ENCODE data around the gene ASB4. TPM values are rescaled to one million over a fixed set of nuclear protein-coding genes. Genes with fewer than 3 reads are reported as not detected.
"Not testable (repeated sequence)": the region's sequence is repeated elsewhere in the genome, so short reads cannot be mapped to it uniquely, and the experiment has no call there.

The ASB4 gene
- polyA plus RNA-seq, 2 of the 4 experiments (the other 2 are of a cell fraction), result 1.4 to 3.1 TPM

DNA sequence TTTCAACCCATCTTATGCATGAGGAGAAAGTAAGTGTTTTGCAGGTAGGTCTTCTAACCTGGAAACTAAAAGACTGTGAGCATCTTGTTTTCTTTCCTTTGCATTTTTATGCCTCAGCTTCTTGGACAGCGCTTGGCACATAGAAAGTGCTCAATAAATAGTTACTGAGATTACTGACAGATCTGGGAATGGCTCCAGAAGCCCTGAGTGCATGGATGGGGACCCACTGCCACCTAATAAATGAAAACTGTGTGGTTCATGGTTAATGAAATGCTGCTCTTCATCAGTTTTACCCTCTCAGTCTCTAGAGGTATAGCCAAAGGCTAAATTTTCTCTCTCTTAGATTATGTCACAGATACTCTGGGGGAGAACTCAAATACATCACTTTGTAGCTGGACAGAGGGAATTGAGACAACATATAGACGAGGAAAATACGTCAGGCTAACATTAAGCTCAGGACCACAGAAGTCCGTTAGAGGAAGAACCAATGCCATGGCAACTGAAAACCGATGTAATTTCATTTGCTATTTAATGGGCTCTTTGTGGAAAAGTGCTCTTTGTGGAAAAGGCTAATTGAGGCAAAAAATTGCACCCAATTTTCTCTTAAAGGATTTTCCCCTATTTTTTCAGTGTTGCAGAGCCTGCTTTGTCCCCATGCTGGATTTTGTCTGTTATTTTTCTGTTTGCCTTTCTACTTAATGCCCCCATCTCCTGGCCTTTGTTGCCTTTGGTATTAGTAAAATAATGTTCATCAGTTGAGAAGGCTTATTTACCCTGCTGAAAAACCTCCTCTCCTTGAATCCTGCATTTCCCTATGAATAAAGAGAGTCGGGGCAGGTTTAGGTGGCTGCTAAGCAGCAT lies 17.8 kb downstream of the ASB4 start (continued):
- TF ChIP-seq, protein P1, sequence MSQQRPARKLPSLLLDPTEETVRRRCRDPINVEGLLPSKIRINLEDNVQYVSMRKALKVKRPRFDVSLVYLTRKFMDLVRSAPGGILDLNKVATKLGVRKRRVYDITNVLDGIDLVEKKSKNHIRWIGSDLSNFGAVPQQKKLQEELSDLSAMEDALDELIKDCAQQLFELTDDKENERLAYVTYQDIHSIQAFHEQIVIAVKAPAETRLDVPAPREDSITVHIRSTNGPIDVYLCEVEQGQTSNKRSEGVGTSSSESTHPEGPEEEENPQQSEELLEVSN (IDR thresholded peaks at IDR 0.05; ENCODE audit: borderline replicate concordance, low read depth), result no peak
- TF ChIP-seq CEBPB (IDR thresholded peaks at IDR 0.05) (no peak), HES2 (IDR thresholded peaks at IDR 0.05) (no peak), MAFK (IDR thresholded peaks at IDR 0.05; ENCODE audit: partially characterized antibody) (no peak), CHD4 (IDR thresholded peaks at IDR 0.05; ENCODE audit: borderline replicate concordance) (no peak), PHF8 (IDR thresholded peaks at IDR 0.05; ENCODE audit: borderline replicate concordance, low read depth) (no peak)

GRCh38 chr7:95504132-95504588 lies 18.4 kb downstream of the ASB4 start:
- H3K4me2 ChIP-seq; POLR2A ChIA-PET; H3K9me3 ChIP-seq; ATAC-seq; H3K4me3 ChIP-seq; DNase-seq (ENCODE audit: low read depth in 1 of 2, low spot score in 1 of 2): not testable (repeated sequence)
- CTCF ChIA-PET, result interaction anchor here (1.2 to 1.6 kb wide), 3 partner anchors 7 to 182 kb away, joined by 4 to 9 read pairs (median 6); no protein-coding TSS in a partner anchor
- WGBS (ENCODE audit: missing lambda C conversion rate), result 93% methylated on average over 7 of the region's 7 CpGs
- peaks cover 50% of the 10 kb centered on the region for H3K4me1 ChIP-seq
- H3K27ac ChIP-seq, result peak overlapping the region in 1 of 2 experiments; percentile 66; a peak in 3 of 6 replicates
- FAIRE-seq, result peak; percentile 81

GRCh38 chr7:95508780-95509179 lies 23.0 kb downstream of the ASB4 start:
- DNase-seq (ENCODE audit: low read depth in 1 of 2, low spot score in 1 of 2), result no peak
- no peak for ATAC-seq
- TF ChIP-seq BHLHE40 (IDR thresholded peaks at IDR 0.05; ENCODE audit: low read depth, low read length) (no peak), REST (IDR thresholded peaks at IDR 0.05) (no peak)
- TF ChIP-seq, protein P1 (IDR thresholded peaks at IDR 0.05; ENCODE audit: borderline replicate concordance, low read depth), result no peak
- CTCF ChIA-PET, result interaction anchor here (1.0 to 11.6 kb wide), 5 partner anchors 15 to 180 kb away, joined by 3 to 201 read pairs (median 3); no protein-coding TSS in a partner anchor
- Histone ChIP-seq H3K9me3 (no peaks in the 10 kb centered on the region), H3K27ac (peak overlapping the region in 1 of 2 experiments; percentile 42; a peak in 2 of 6 replicates), H3K4me3 (no peak overlapping the region), H3K4me2 (no peak overlapping the region), H3K4me1 (peaks cover 9% of the 10 kb centered on the region; the same call in 1 of the 3 replicates)
- FAIRE-seq, result peak; percentile 23
- WGBS (ENCODE audit: missing lambda C conversion rate), result 76% methylated on average over 2 of the region's 2 CpGs
- POLR2A ChIA-PET, result interaction anchor here (1.0 kb wide), 1 partner anchor 8 kb away, joined by 3 read pairs; no protein-coding TSS in a partner anchor

GRCh38 chr7:95509199-95509598 lies 23.5 kb downstream of the ASB4 start:
- Histone ChIP-seq H3K4me3 (no peak overlapping the region), H3K4me1 (peaks cover 9% of the 10 kb centered on the region; the same call in 1 of the 3 replicates), H3K9me3 (no peaks in the 10 kb centered on the region), H3K4me2 (no peak overlapping the region), H3K27ac (no peak overlapping the region)
- no peak for FAIRE-seq
- 84% methylated on average over 5 of the region's 5 CpGs for WGBS (ENCODE audit: missing lambda C conversion rate)
- no peak for DNase-seq (ENCODE audit: low read depth in 1 of 2, low spot score in 1 of 2)
- ChIA-PET POLR2A (interaction anchor here (1.0 kb wide), 1 partner anchor 8 kb away, joined by 3 read pairs; no protein-coding TSS in a partner anchor), CTCF (interaction anchor here (0.9 to 11.6 kb wide), 7 partner anchors 9 to 179 kb away, joined by 3 to 201 read pairs (median 3); no protein-coding TSS in a partner anchor)
- no peak for TF ChIP-seq RAD21 (conservative IDR thresholded peaks at IDR 0.05 in 1 of 2, IDR thresholded peaks at IDR 0.05 in 1 of 2)
- no peak for ATAC-seq
